SH-SY5Y (cell line): ENCODE results near the gene CCL23.

Source experiments
- GATA2 ChIP-seq: IDR thresholded peaks from 2 replicates; pipeline ENCODE4 v1.6.1; 2011; ENCODE audit warnings: mild to moderate bottlenecking, low read depth, low read length
- GATA3 ChIP-seq: IDR thresholded peaks from 2 replicates; pipeline ENCODE4 v1.6.1; 2011; ENCODE audit warnings: low read depth, mild to moderate bottlenecking, low read length, moderate library complexity

DNA sequence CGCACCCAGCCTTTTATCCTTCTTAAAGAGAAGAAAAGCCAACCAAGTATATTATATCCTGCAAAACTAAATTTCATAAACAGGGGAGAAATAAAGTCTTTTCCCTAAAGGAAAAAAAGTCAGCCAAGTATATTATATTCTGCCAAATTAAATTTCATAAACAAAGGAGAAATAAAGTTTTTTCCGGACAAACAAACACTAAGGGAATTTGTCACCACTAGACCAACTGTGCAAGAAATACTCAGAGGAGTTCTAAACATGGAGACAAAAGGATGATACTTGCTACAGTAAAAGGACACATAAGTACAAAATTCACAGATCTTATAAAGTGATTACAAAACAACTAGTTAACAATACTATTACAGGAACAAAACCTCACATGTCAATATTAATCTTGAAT is 31.9 kb upstream of the CCL23 start:
- TF ChIP-seq GATA2 (no peak), GATA3 (no peak)
